B cell (primary cell): ENCODE measurements around the gene CDK4. TPM values are rescaled to one million over a fixed set of nuclear protein-coding genes. Genes with fewer than 3 reads are reported as not detected.

Experiments used
- ATAC-seq: fragments of 200-7000 bp; cut with Tn5 transposase; one replicate; pipeline ENCODE4 v1.10.0; 2021; ENCODE audit warnings: low read depth, mild to moderate bottlenecking, moderate number of reproducible peaks, moderate library complexity
- CTCF ChIA-PET: fragments of 350-600 bp; sonication (Branson Sonifier 250); formaldehyde crosslinking; loops from one replicate; lab custom pipeline; 2021; ENCODE audit warnings: antibody characterized with exemption, inconsistent platforms; lab: Charles Lee
- POLR2A ChIA-PET: fragments of 350-600 bp; sonication (Branson Sonifier 250); formaldehyde crosslinking; loops from one replicate; lab custom pipeline; 2021; ENCODE audit warnings: antibody characterized with exemption; lab: Charles Lee
- DNase-seq: peaks from one replicate; pipeline ENCODE4 v3.0.0; 2013
- H2AFZ ChIP-seq: 2 replicates; pipeline ENCODE4 v1.6.1; 2012; ENCODE audit warnings: mild to moderate bottlenecking, low read depth, low read length; ENCODE audit not compliant: insufficient read depth, poor library complexity, severe bottlenecking
- H3K27ac ChIP-seq, 2 donors: 1 replicate in 1 of 2; 2 replicates in 1 of 2; pipeline ENCODE4 v1.5.1; 2012 to 2013; ENCODE audit warnings: low read length in 2 of 2, mild to moderate bottlenecking in 2 of 2, moderate library complexity in 1 of 2
- H3K27me3 ChIP-seq, 4 experiments: fragments of 200-600 bp in 1 of 4; sonication (generic) in 1 of 4; replicated peaks in 1 of 4; 1 replicate in 2 of 4; 2 replicates in 2 of 4; pipeline versions ENCODE4 v1.6.1 to v1.7.0; 2013 to 2016; ENCODE audit warnings: low read length in 3 of 4, mild to moderate bottlenecking in 2 of 4, mixed read lengths in 1 of 4, moderate library complexity in 1 of 4; ENCODE audit not compliant: insufficient read depth in 4 of 4, control insufficient read depth in 3 of 4; ENCODE audit errors: control extremely low read depth in 1 of 4
- H3K36me3 ChIP-seq, 2 experiments: replicated peaks in 1 of 2; 1 replicate in 1 of 2; 2 replicates in 1 of 2; pipeline versions ENCODE4 v1.6.1 to v1.7.1; 2013; ENCODE audit warnings: low read length in 1 of 2; ENCODE audit not compliant: insufficient read depth in 2 of 2, control insufficient read depth in 1 of 2; ENCODE audit errors: control extremely low read depth in 1 of 2, extremely low read depth in 1 of 2
- H3K4me1 ChIP-seq, 2 donors: fragments of 200-600 bp in 1 of 2; sonication (generic) in 1 of 2; 1 replicate in 1 of 2; 2 replicates in 1 of 2; pipeline versions ENCODE4 v1.5.1 to v1.6.1; 2013 to 2017; ENCODE audit warnings: low read length in 2 of 2; ENCODE audit not compliant: control insufficient read depth in 2 of 2, insufficient read depth in 2 of 2
- H3K4me2 ChIP-seq: replicated peaks from 2 replicates; pipeline ENCODE3; 2012; ENCODE audit warnings: mild to moderate bottlenecking, low read depth, low read length; ENCODE audit not compliant: poor library complexity, severe bottlenecking
- H3K4me3 ChIP-seq, 5 experiments: fragments of 200-600 bp in 1 of 5; sonication (generic) in 1 of 5; 1 replicate in 3 of 5; 2 replicates in 2 of 5; pipeline versions ENCODE4 v1.5.1 to v1.7.0; 2011 to 2016; ENCODE audit warnings: low read length in 4 of 5, mild to moderate bottlenecking in 4 of 5, low read depth in 2 of 5, control low read depth in 1 of 5, moderate library complexity in 1 of 5; ENCODE audit not compliant: insufficient read depth in 1 of 5; ENCODE audit errors: control extremely low read depth in 1 of 5, extremely low read depth in 1 of 5
- H3K79me2 ChIP-seq: fragments of 200-600 bp; sonication (generic); one replicate; pipeline ENCODE4 v1.6.0; 2016; ENCODE audit warnings: low read length; ENCODE audit not compliant: control insufficient read depth, insufficient read depth
- H3K9ac ChIP-seq: fragments of 200-600 bp; sonication (generic); 2 replicates; pipeline ENCODE4 v1.6.1; 2017; ENCODE audit warnings: mild to moderate bottlenecking, low read length, moderate library complexity
- H3K9me3 ChIP-seq, 3 donors: one replicate each; pipeline versions ENCODE4 v1.6.1 to v1.7.1; 2013; ENCODE audit warnings: low read length in 2 of 3; ENCODE audit not compliant: control insufficient read depth in 2 of 3, insufficient read depth in 1 of 3; ENCODE audit errors: control extremely low read depth in 1 of 3
- H4K20me1 ChIP-seq: 2 replicates; pipeline ENCODE4 v1.6.0; 2012; ENCODE audit warnings: mild to moderate bottlenecking, low read length; ENCODE audit not compliant: insufficient read depth, control insufficient read depth, poor library complexity, severe bottlenecking
- H3K27ac Mint-ChIP-seq: one replicate; pipeline ENCODE4 v1.8.0; 2021; ENCODE audit warnings: mixed read lengths
- H3K27me3 Mint-ChIP-seq: one replicate; pipeline ENCODE4 v1.8.0; 2021; ENCODE audit warnings: mixed read lengths
- H3K4me1 Mint-ChIP-seq: one replicate; pipeline ENCODE4 v1.8.0; 2021; ENCODE audit warnings: mixed read lengths
- H3K4me3 Mint-ChIP-seq: one replicate; pipeline ENCODE4 v1.8.0; 2021; ENCODE audit warnings: mixed read lengths
- H3K9me3 Mint-ChIP-seq: one replicate; pipeline ENCODE4 v1.8.0; 2022; ENCODE audit warnings: mixed read lengths; ENCODE audit not compliant: insufficient read depth
- EZH2 ChIP-seq: IDR thresholded peaks from 2 replicates; pipeline ENCODE4 v1.6.1; 2012; ENCODE audit warnings: borderline replicate concordance, low read depth, mild to moderate bottlenecking, moderate library complexity, low read length; ENCODE audit not compliant: insufficient read depth, poor library complexity, severe bottlenecking
- WGBS: methylation state at CpG from one replicate; pipeline ENCODE4 v1.1.5; 2013; ENCODE audit warnings: missing lambda C conversion rate; ENCODE audit not compliant: insufficient coverage; 5-methylcytosine and 5-hydroxymethylcytosine counted together
- intact Hi-C: fragments of 100-400 bp; cut with micrococcal nuclease; formaldehyde crosslinking; loops from one replicate; pipeline ENCODE4 v1.10.0; 2022
- polyA plus RNA-seq: library from polyadenylated mRNA; depleted of rRNA; stranded (reverse); fragments of >200 nt; gene quantifications from 2 replicates; pipeline ENCODE4 v1.2.3, GENCODE V29; 2012
- total RNA-seq, 2 donors: library from RNA; stranded (reverse); fragments of 120-200 nt in 1 of 2; gene quantifications; 1 replicate in 1 of 2; 2 replicates in 1 of 2; pipeline versions ENCODE4 v1.2.3 to v1.2.4, GENCODE V29; 2013 to 2022
- TF ChIP-seq, protein P1 (sequence below): fragments of 200-600 bp; IDR thresholded peaks from one replicate; pipeline ENCODE4 v1.8.0; 2022; ENCODE audit warnings: antibody characterized with exemption, mild to moderate bottlenecking

CDK4 gene
- total and polyA plus RNA-seq, 2 donors (not counting 1 experiment from before 2014, with no cell fraction given): 34.8 to 44.6 TPM

DNA sequence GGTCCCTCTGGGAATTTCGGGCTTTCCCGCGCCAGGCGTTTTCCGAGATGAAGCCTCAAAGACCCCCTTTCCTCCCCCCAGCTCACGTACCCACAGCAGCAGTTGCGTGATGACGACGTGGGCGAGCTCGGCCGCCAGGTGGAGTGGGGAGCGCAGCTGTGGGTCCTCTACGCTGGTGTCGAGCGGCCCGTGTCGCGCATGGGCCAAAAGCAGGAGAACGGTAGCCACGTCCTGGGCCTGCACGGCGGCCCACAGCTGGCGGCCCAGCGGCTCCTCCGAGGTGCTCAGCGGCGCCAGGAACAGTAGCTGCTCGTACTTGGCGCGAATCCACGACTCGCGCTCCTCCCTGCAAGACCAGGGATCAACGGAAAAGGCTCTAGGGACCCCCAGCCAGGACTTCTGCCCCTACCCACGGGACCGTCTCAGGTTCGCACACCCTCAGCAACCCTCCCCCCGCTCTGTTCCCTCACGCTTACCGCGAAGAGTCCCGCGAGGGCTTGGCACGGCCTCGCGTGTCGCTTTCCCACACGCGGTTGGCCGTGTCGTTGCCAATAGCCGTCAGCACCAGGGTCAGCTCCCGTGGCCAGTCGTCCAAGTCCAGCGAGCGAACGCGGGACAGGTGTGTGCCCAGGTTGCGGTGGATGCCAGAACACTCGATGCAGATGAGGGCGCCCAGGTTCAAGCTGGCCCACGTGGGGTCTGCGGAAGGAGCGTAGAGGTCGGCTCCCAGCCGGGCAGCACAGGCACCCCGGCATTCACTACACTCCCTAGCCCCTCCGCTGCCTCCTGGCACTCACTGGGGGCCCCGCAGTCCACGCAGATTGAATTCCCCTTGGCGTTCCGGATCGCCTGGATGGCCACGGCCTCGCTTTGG, 25.0 kb downstream of the CDK4 start:
- peaks cover 7% of the 10 kb centered on the region for H4K20me1 ChIP-seq
- Mint-ChIP-seq H3K4me3 (no peak overlapping the region), H3K4me1 (peaks cover 16% of the 10 kb centered on the region), H3K9me3 (no peaks in the 10 kb centered on the region), H3K27ac (no peak overlapping the region), H3K27me3 (no peaks in the 10 kb centered on the region)
- no peak for DNase-seq
- H3K4me2 ChIP-seq: no peak overlapping the region
- H3K79me2 ChIP-seq: no peaks in the 10 kb centered on the region
- H3K27ac ChIP-seq: no peak overlapping the region
- ATAC-seq: no peak
- H3K4me1 ChIP-seq: peaks cover 8 to 16% of the 10 kb centered on the region in 2 donors
- ChIA-PET POLR2A (no interaction called here), CTCF (no interaction called here)
- 98% methylated on average over 73 of the region's 76 CpGs for WGBS
- H3K36me3 ChIP-seq: peaks cover 0 to 55% of the 10 kb centered on the region in 2 experiments
- no peak overlapping the region for H2AFZ ChIP-seq
- peaks cover 0 to 7% (median 0%) of the 10 kb centered on the region in 3 donors for H3K9me3 ChIP-seq
- no peaks in the 10 kb centered on the region for H3K27me3 ChIP-seq
- TF ChIP-seq EZH2: no peak
- TF ChIP-seq, protein P1, sequence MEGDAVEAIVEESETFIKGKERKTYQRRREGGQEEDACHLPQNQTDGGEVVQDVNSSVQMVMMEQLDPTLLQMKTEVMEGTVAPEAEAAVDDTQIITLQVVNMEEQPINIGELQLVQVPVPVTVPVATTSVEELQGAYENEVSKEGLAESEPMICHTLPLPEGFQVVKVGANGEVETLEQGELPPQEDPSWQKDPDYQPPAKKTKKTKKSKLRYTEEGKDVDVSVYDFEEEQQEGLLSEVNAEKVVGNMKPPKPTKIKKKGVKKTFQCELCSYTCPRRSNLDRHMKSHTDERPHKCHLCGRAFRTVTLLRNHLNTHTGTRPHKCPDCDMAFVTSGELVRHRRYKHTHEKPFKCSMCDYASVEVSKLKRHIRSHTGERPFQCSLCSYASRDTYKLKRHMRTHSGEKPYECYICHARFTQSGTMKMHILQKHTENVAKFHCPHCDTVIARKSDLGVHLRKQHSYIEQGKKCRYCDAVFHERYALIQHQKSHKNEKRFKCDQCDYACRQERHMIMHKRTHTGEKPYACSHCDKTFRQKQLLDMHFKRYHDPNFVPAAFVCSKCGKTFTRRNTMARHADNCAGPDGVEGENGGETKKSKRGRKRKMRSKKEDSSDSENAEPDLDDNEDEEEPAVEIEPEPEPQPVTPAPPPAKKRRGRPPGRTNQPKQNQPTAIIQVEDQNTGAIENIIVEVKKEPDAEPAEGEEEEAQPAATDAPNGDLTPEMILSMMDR: no peak
- no peak overlapping the region for H3K9ac ChIP-seq
- no peak overlapping the region for H3K4me3 ChIP-seq
- intact Hi-C loops: no loop called here
